ENCODE data around the gene BFSP1.

DNA sequence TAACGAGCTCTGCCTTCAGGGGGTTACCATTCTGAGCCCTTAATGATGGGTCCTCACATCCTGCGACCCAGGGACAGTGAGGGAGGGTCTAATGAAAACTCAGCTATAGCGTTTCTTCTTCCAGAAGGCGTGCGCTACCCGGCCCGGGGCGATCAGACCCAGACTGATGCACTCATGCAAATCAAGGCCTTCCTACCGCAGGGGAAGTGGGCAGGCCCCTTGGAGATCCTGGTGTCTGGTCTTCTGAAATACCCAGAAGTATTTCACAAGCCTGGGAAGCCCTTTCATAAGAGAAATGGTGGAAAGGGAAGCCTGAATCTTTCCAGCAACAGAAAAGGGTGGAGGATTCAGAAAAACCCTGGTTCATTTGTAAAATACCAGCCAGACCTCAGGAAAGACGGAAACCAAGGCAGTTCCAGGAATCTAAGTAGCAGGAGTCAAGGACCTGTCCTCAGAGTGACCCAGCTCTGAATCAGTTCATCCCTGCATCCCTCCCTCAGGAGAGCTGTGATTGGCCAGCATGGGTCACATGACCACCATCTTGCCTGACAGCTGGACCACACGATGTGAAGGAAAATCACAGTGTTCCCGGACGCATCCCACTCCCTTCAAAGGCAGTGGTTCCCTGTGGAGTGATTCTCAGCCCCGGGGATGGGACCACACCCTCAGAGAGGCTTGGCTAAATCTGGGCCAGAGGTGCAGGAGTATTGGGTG, 12.7 kb downstream of the BFSP1 start:
- TF ChIP-seq, protein P1, sequence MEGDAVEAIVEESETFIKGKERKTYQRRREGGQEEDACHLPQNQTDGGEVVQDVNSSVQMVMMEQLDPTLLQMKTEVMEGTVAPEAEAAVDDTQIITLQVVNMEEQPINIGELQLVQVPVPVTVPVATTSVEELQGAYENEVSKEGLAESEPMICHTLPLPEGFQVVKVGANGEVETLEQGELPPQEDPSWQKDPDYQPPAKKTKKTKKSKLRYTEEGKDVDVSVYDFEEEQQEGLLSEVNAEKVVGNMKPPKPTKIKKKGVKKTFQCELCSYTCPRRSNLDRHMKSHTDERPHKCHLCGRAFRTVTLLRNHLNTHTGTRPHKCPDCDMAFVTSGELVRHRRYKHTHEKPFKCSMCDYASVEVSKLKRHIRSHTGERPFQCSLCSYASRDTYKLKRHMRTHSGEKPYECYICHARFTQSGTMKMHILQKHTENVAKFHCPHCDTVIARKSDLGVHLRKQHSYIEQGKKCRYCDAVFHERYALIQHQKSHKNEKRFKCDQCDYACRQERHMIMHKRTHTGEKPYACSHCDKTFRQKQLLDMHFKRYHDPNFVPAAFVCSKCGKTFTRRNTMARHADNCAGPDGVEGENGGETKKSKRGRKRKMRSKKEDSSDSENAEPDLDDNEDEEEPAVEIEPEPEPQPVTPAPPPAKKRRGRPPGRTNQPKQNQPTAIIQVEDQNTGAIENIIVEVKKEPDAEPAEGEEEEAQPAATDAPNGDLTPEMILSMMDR (IDR thresholded peaks at IDR 0.05; ENCODE audit: insufficient read depth, low read depth, low read length), result no peak
- no peak for TF ChIP-seq EZH2 (IDR thresholded peaks at IDR 0.05; ENCODE audit: insufficient read depth, low read length)

Measured in astrocyte (in vitro differentiated cells and primary cell).